PC-3 (cell line): Measurements from ENCODE around the gene GFER. TPM values are rescaled to one million over a fixed set of nuclear protein-coding genes. Genes with fewer than 3 reads are reported as not detected.

Source experiments
- ATAC-seq: fragments of 200-7000 bp; cut with Tn5 transposase; 2 replicates; pipeline ENCODE4 v1.9.1; 2020; ENCODE audit warnings: mild to moderate bottlenecking, moderate library complexity
- BruUV-seq: library from RNA; stranded (reverse); fragments of 400-500 nt; replicated peaks from 2 replicates; lab custom pipeline; 2021; lab: Mats Ljungman, UMichigan
- CTCF ChIA-PET: fragments of 300-600 bp; sonication (Branson Sonifier 250); formaldehyde crosslinking; loops from one replicate; lab custom pipeline; 2022; ENCODE audit warnings: antibody characterized with exemption; lab: Charles Lee
- POLR2A ChIA-PET: fragments of 300-600 bp; sonication (Branson Sonifier 250); formaldehyde crosslinking; loops from one replicate; lab custom pipeline; 2022; ENCODE audit warnings: antibody characterized with exemption; ENCODE audit not compliant: unreplicated experiment; lab: Charles Lee
- DNase-seq: peaks from one replicate; pipeline ENCODE4 v3.0.0-alpha.2; 2015
- H2AFZ ChIP-seq: fragments of 300-600 bp; sonication (generic); 2 replicates; pipeline ENCODE4 v1.6.0; 2016; ENCODE audit warnings: antibody characterized with exemption, low read length
- H3F3A ChIP-seq: fragments of 300-600 bp; sonication (generic); one replicate; pipeline ENCODE4 v1.6.0; 2017; ENCODE audit warnings: antibody characterized with exemption, low read length, control low read depth, mild to moderate bottlenecking; ENCODE audit not compliant: unreplicated experiment
- H3K27ac ChIP-seq: fragments of 300-600 bp; sonication (generic); 2 replicates; pipeline ENCODE4 v1.5.1; 2016; ENCODE audit warnings: mild to moderate bottlenecking, low read length
- H3K27me3 ChIP-seq: fragments of 300-600 bp; sonication (generic); 2 replicates; pipeline ENCODE4 v1.6.1; 2016; ENCODE audit warnings: low read length, mixed read lengths
- H3K36me3 ChIP-seq: fragments of 300-600 bp; sonication (generic); 2 replicates; pipeline ENCODE4 v1.6.1; 2016; ENCODE audit warnings: low read depth, mixed run types, low read length, mixed read lengths
- H3K4me1 ChIP-seq: fragments of 300-600 bp; sonication (generic); 2 replicates; pipeline ENCODE4 v1.5.1; 2016; ENCODE audit warnings: low read length; ENCODE audit not compliant: insufficient read depth
- H3K4me2 ChIP-seq: fragments of 300-600 bp; sonication (generic); 2 replicates; pipeline ENCODE4 v1.6.0; 2016; ENCODE audit warnings: low read length
- H3K4me3 ChIP-seq: fragments of 300-600 bp; sonication (generic); 2 replicates; pipeline ENCODE4 v1.5.1; 2016; ENCODE audit warnings: mild to moderate bottlenecking, low read length, mixed read lengths
- H3K79me2 ChIP-seq: fragments of 300-600 bp; sonication (generic); 2 replicates; pipeline ENCODE4 v1.6.1; 2017; ENCODE audit warnings: low read length, mixed read lengths
- H3K9ac ChIP-seq: fragments of 300-600 bp; sonication (generic); 2 replicates; pipeline ENCODE4 v1.6.0; 2016; ENCODE audit warnings: mild to moderate bottlenecking, low read length
- H3K9me2 ChIP-seq: fragments of 300-600 bp; sonication (generic); replicated peaks from 2 replicates; pipeline ENCODE4 v1.6.1; 2016; ENCODE audit warnings: mixed run types, low read length, mixed read lengths
- H3K9me3 ChIP-seq: fragments of 300-600 bp; sonication (generic); 2 replicates; pipeline ENCODE4 v1.6.1; 2016; ENCODE audit warnings: low read length, mixed read lengths
- H4K20me1 ChIP-seq: fragments of 300-600 bp; sonication (generic); 2 replicates; pipeline ENCODE4 v1.6.1; 2016; ENCODE audit warnings: low read length, mixed read lengths
- CTCF ChIP-seq: fragments of 300-600 bp; sonication (generic); conservative IDR thresholded peaks from 2 replicates; pipeline ENCODE4 v1.5.1; 2017; ENCODE audit warnings: antibody characterized with exemption, low read depth, mild to moderate bottlenecking, low read length
- EZH2 ChIP-seq: fragments of 300-600 bp; sonication (generic); IDR thresholded peaks from one replicate; pipeline ENCODE4 v1.6.1; 2017; ENCODE audit warnings: antibody characterized with exemption, mild to moderate bottlenecking, low read length; ENCODE audit not compliant: unreplicated experiment
- EZH2phosphoT487 ChIP-seq: fragments of 300-600 bp; sonication (generic); IDR thresholded peaks from 2 replicates; pipeline ENCODE4 v1.6.1; 2018; ENCODE audit warnings: mild to moderate bottlenecking, antibody characterized with exemption, low read length, borderline replicate concordance
- intact Hi-C: fragments of 100-400 bp; cut with micrococcal nuclease; formaldehyde crosslinking; loops from 2 replicates; pipeline ENCODE4 v1.9.0; 2023
- total RNA-seq: library from RNA; depleted of rRNA; stranded (reverse); fragments of >200 nt; gene quantifications from 2 replicates; pipeline ENCODE4 v1.2.3, GENCODE V29; 2014

The GFER gene
- total RNA-seq, 1 experiment from 2014 or later = 66.8 TPM

- no TSS peak for BruUV-seq
- Histone ChIP-seq H3K27ac (no peak overlapping the region), H3K79me2 (peaks cover 21% of the 10 kb centered on the region), H3K36me3 (no peaks in the 10 kb centered on the region), H2AFZ (no peak overlapping the region), H3K9ac (no peak overlapping the region), H4K20me1 (no peaks in the 10 kb centered on the region), H3K4me2 (no peak overlapping the region), H3K9me2 (no peaks in the 10 kb centered on the region), H3K4me1 (peaks cover 5% of the 10 kb centered on the region), H3K27me3 (no peaks in the 10 kb centered on the region), H3F3A (no peaks in the 10 kb centered on the region), H3K4me3 (no peak overlapping the region), H3K9me3 (no peaks in the 10 kb centered on the region)
- intact Hi-C loops = no loop called here
- CTCF ChIA-PET = no interaction called here
- DNase-seq (no peak), ATAC-seq (no peak)
- TF ChIP-seq EZH2 (no peak), CTCF (no peak), EZH2phosphoT487 (no peak)
- POLR2A ChIA-PET = no interaction called here
These were observed 9.6 kb upstream of the GFER start for GRCh38 chr16:1974157-1975070.

GRCh38 chr16:1975432-1976215 lies 8.4 kb upstream of the GFER start:
- POLR2A ChIA-PET = no interaction called here
- H3K4me3 ChIP-seq = no peak overlapping the region
- no peaks in the 10 kb centered on the region for H3K9me2 ChIP-seq
- H2AFZ ChIP-seq = no peak overlapping the region
- intact Hi-C loops = no loop called here
- H3K36me3 ChIP-seq = no peaks in the 10 kb centered on the region
- no peaks in the 10 kb centered on the region for H3K27me3 ChIP-seq
- H3K4me2 ChIP-seq = no peak overlapping the region
- ATAC-seq = no peak
- no peak overlapping the region for H3K9ac ChIP-seq
- no TSS peak for BruUV-seq
- CTCF ChIA-PET = no interaction called here
- H3K79me2 ChIP-seq = peaks cover 21% of the 10 kb centered on the region
- H4K20me1 ChIP-seq = no peaks in the 10 kb centered on the region
- H3F3A ChIP-seq = no peaks in the 10 kb centered on the region
- TF ChIP-seq CTCF (no peak), EZH2 (no peak), EZH2phosphoT487 (no peak)
- no peak overlapping the region for H3K27ac ChIP-seq
- DNase-seq = no peak
- no peaks in the 10 kb centered on the region for H3K9me3 ChIP-seq
- peaks cover 18% of the 10 kb centered on the region for H3K4me1 ChIP-seq

- Histone ChIP-seq H3K27me3 (no peaks in the 10 kb centered on the region), H3K4me3 (no peak overlapping the region), H3F3A (no peaks in the 10 kb centered on the region), H3K27ac (no peak overlapping the region), H3K9ac (no peak overlapping the region), H3K4me1 (peaks cover 20% of the 10 kb centered on the region), H3K9me3 (no peaks in the 10 kb centered on the region), H4K20me1 (no peaks in the 10 kb centered on the region), H2AFZ (no peak overlapping the region), H3K36me3 (no peaks in the 10 kb centered on the region), H3K4me2 (no peak overlapping the region), H3K79me2 (peaks cover 21% of the 10 kb centered on the region), H3K9me2 (no peaks in the 10 kb centered on the region)
- intact Hi-C loops = no loop called here
- no peak for DNase-seq
- BruUV-seq = no TSS peak
- no peak for ATAC-seq
- ChIA-PET POLR2A (no interaction called here), CTCF (no interaction called here)
- TF ChIP-seq EZH2phosphoT487 (no peak), CTCF (no peak), EZH2 (no peak)
These were observed 7.8 kb upstream of the GFER start for GRCh38 chr16:1976216-1976520.
